HG02885 (cell line): Measurements from ENCODE around the gene ODF2L.

ENCODE experiments used
- ATAC-seq: cut with Tn5 transposase; IDR thresholded peaks from one replicate; pipeline ENCODE4 v1.9.1; 2021; ENCODE audit warnings: mild to moderate bottlenecking; ENCODE audit not compliant: unreplicated experiment, poor library complexity

Gene ODF2L

GRCh38 chr1:86395751-86396497 is at the start of gene ODF2L:
Gene ODF2L, minus strand, starts transcription at chr1:86396323. Its CDS starts 9,296 bp downstream, at chr1:86387027.
- peak; percentile 100 for ATAC-seq

- no peak for ATAC-seq
These were observed 49.8 kb upstream of the ODF2L start for GRCh38 chr1:86445919-86446318.

- ATAC-seq: no peak
These were observed 45.9 kb upstream of the ODF2L start for GRCh38 chr1:86441997-86442396.

- no peak for ATAC-seq
These were observed 45.5 kb upstream of the ODF2L start for GRCh38 chr1:86441581-86441980.

- no peak for ATAC-seq
These were observed 39.9 kb upstream of the ODF2L start for GRCh38 chr1:86436041-86436440.

GRCh38 chr1:86435327-86435726 is 39.2 kb upstream of the ODF2L start:
- no peak for ATAC-seq

GRCh38 chr1:86434059-86434458 is 37.9 kb upstream of the ODF2L start:
- no peak for ATAC-seq

GRCh38 chr1:86430376-86430775 is 34.3 kb upstream of the ODF2L start:
- ATAC-seq: no peak

GRCh38 chr1:86429835-86430234 is 33.7 kb upstream of the ODF2L start:
- no peak for ATAC-seq

GRCh38 chr1:86429122-86429725 is 33.1 kb upstream of the ODF2L start:
- ATAC-seq: no peak

GRCh38 chr1:86423873-86424272 is 27.8 kb upstream of the ODF2L start, which contains the start of gene CLCA2:
Gene CLCA2, plus strand, starts transcription at chr1:86424171. Its CDS starts 77 bp downstream, at chr1:86424248.
- no peak for ATAC-seq

- no peak for ATAC-seq
These were observed 27.4 kb upstream of the ODF2L start for GRCh38 chr1:86423473-86423872.

- no peak for ATAC-seq
These were observed 25.6 kb upstream of the ODF2L start for GRCh38 chr1:86421601-86422280.

GRCh38 chr1:86419277-86419903 is 23.3 kb upstream of the ODF2L start:
- peak; percentile 96 for ATAC-seq

- no peak for ATAC-seq
These were observed 20.2 kb upstream of the ODF2L start for GRCh38 chr1:86416343-86416742.

- no peak for ATAC-seq
These were observed 14.8 kb upstream of the ODF2L start for GRCh38 chr1:86410879-86411278.

- ATAC-seq: no peak
These were observed 13.4 kb upstream of the ODF2L start for GRCh38 chr1:86409416-86410021.

GRCh38 chr1:86396498-86396890 is 371 bp upstream of the ODF2L start:
- peak; percentile 15 for ATAC-seq

- ATAC-seq: no peak
These were observed 1.7 kb downstream of the ODF2L start for GRCh38 chr1:86394416-86394815.

GRCh38 chr1:86389307-86389706 is 6.8 kb downstream of the ODF2L start:
- peak; percentile 86 for ATAC-seq
